Measurements from ENCODE around the gene CCR5. TPM values are rescaled to one million over a fixed set of nuclear protein-coding genes. Genes with fewer than 3 reads are reported as not detected.

The CCR5 gene
- total and polyA plus RNA-seq, 9 of the 15 experiments (the other 6 are each of a cell fraction or from before 2014, with no cell fraction given), result not detected

- in situ Hi-C loops (cut with MboI), result no loop called here
- no peak for DNase-seq (ENCODE audit: extremely low read depth in 1 of 4, low spot score in 3 of 4)
- Histone ChIP-seq H3K27me3 (ENCODE audit: control insufficient read depth in 2 of 2, insufficient read depth in 2 of 2, low read length in 2 of 2) (peaks cover 22 to 52% of the 10 kb centered on the region in 2 experiments; a peak in 4 of 5 replicates), H3K4me3 (no peak overlapping the region), H3K9ac (ENCODE audit: insufficient read depth in 1 of 2, low read depth in 2 of 2, low read length in 2 of 2) (no peak overlapping the region), H3K4me2 (ENCODE audit: insufficient read depth, low read length) (no peak overlapping the region), H4K20me1 (replicated peaks; ENCODE audit: control insufficient read depth, insufficient read depth, low read length) (no peaks in the 10 kb centered on the region), H3K27ac (ENCODE audit: extremely low read depth, low read depth, low read length) (no peak overlapping the region), H3K9me3 (replicated peaks; ENCODE audit: control insufficient read depth, insufficient read depth, low read depth, low read length) (no peaks in the 10 kb centered on the region), H3K36me3 (ENCODE audit: control insufficient read depth, insufficient read depth, low read length) (no peaks in the 10 kb centered on the region), H3K79me2 (ENCODE audit: control insufficient read depth, insufficient read depth, low read length) (no peaks in the 10 kb centered on the region), H2AFZ (ENCODE audit: low read depth, low read length) (no peak overlapping the region), H3K4me1 (replicated peaks in 1 of 2; ENCODE audit: control insufficient read depth in 2 of 2, insufficient read depth in 2 of 2, low read length in 2 of 2) (no peaks in the 10 kb centered on the region), H3K9me1 (ENCODE audit: control insufficient read depth, insufficient read depth, low read length) (no peaks in the 10 kb centered on the region)
- ChIA-PET CTCF (ENCODE audit: low intra/inter-chr PET ratio) (no interaction called here), POLR2A (no interaction called here)
- FAIRE-seq, result no peak
- 0% methylated on average over 4 of the region's 4 CpGs for WGBS (ENCODE audit: insufficient coverage, low coverage, missing lambda C conversion rate)
- BruUV-seq (replicated peaks), result no TSS peak
- no peak for ATAC-seq
- intact Hi-C loops (cut with micrococcal nuclease), result no loop called here
- no peak for TF ChIP-seq DDX20 (tag; IDR thresholded peaks at IDR 0.05; ENCODE audit: low read depth)
Measured at GRCh38 chr3:46356909-46357308, 13.8 kb upstream of the CCR5 start.

DNA sequence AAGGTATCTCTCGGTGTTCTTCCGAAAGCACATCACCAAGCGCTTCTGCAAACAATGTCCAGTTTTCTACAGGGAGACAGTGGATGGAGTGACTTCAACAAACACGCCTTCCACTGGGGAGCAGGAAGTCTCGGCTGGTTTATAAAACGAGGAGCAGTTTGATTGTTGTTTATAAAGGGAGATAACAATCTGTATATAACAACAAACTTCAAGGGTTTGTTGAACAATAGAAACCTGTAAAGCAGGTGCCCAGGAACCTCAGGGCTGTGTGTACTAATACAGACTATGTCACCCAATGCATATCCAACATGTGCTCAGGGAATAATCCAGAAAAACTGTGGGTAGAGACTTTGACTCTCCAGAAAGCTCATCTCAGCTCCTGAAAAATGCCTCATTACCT lies 12.3 kb upstream of the CCR5 start:
- no peak for ATAC-seq
- H2AFZ ChIP-seq (ENCODE audit: low read depth, low read length), result no peak overlapping the region
- ChIA-PET POLR2A (no interaction called here), CTCF (ENCODE audit: low intra/inter-chr PET ratio) (interaction anchor here (0.6 kb wide), 1 partner anchor 256 kb away, joined by 3 read pairs; no protein-coding TSS in a partner anchor)
- H3K79me2 ChIP-seq (ENCODE audit: control insufficient read depth, insufficient read depth, low read length), result no peaks in the 10 kb centered on the region
- no peak for DNase-seq (ENCODE audit: extremely low read depth in 1 of 4, low spot score in 3 of 4)
- intact Hi-C loops (cut with micrococcal nuclease), result no loop called here
- H3K4me3 ChIP-seq, result no peak overlapping the region
- 0% methylated on average over 6 of the region's 6 CpGs for WGBS (ENCODE audit: insufficient coverage, low coverage, missing lambda C conversion rate)
- no peak for FAIRE-seq
- H3K9ac ChIP-seq (ENCODE audit: insufficient read depth in 1 of 2, low read depth in 2 of 2, low read length in 2 of 2), result no peak overlapping the region
- H3K4me1 ChIP-seq (replicated peaks in 1 of 2; ENCODE audit: control insufficient read depth in 2 of 2, insufficient read depth in 2 of 2, low read length in 2 of 2), result no peaks in the 10 kb centered on the region
- TF ChIP-seq DEAF1 (CRISPR knock-in tag; IDR thresholded peaks at IDR 0.05), result no peak
- H3K9me1 ChIP-seq (ENCODE audit: control insufficient read depth, insufficient read depth, low read length), result no peaks in the 10 kb centered on the region
- no peaks in the 10 kb centered on the region for H3K9me3 ChIP-seq (replicated peaks; ENCODE audit: control insufficient read depth, insufficient read depth, low read depth, low read length)
- BruUV-seq (replicated peaks), result no TSS peak
- in situ Hi-C loops (cut with MboI), result no loop called here
- peaks cover 22 to 46% of the 10 kb centered on the region in 2 experiments; a peak in 4 of 5 replicates for H3K27me3 ChIP-seq (ENCODE audit: control insufficient read depth in 2 of 2, insufficient read depth in 2 of 2, low read length in 2 of 2)
- no peak overlapping the region for H3K27ac ChIP-seq (ENCODE audit: extremely low read depth, low read depth, low read length)
- no peaks in the 10 kb centered on the region for H4K20me1 ChIP-seq (replicated peaks; ENCODE audit: control insufficient read depth, insufficient read depth, low read length)
- no peaks in the 10 kb centered on the region for H3K36me3 ChIP-seq (ENCODE audit: control insufficient read depth, insufficient read depth, low read length)
- no peak overlapping the region for H3K4me2 ChIP-seq (ENCODE audit: insufficient read depth, low read length)

All from K562 (cell line).